VCaP (cell line): ENCODE data around the gene MSRB1.

Experiments
- H3K27ac ChIP-seq: fragments of 450-650 bp; 2 replicates; pipeline ENCODE4 v1.5.1; 2017
- CTCF ChIP-seq: fragments of 450-650 bp; conservative IDR thresholded peaks from 2 replicates; pipeline ENCODE4 v1.5.1; 2017; ENCODE audit warnings: mild to moderate bottlenecking, moderate library complexity

MSRB1 gene

GRCh38 chr16:1911467-1912214 lies 31.4 kb downstream of the MSRB1 start:
- TF ChIP-seq CTCF: no peak
- no peak overlapping the region for H3K27ac ChIP-seq

GRCh38 chr16:1909561-1910231 lies 33.3 kb downstream of the MSRB1 start:
- no peak for TF ChIP-seq CTCF
- H3K27ac ChIP-seq: no peak overlapping the region

- H3K27ac ChIP-seq: no peak overlapping the region
These were observed 34.0 kb downstream of the MSRB1 start for GRCh38 chr16:1908983-1909382.

GRCh38 chr16:1908184-1908583 lies 34.8 kb downstream of the MSRB1 start:
- H3K27ac ChIP-seq: no peak overlapping the region
- no peak for TF ChIP-seq CTCF

More at GRCh38 chr16:1908983-1909382, 34.0 kb downstream of the MSRB1 start:
- no peak for TF ChIP-seq CTCF

GRCh38 chr16:1907226-1907860 lies 35.7 kb downstream of the MSRB1 start:
- H3K27ac ChIP-seq: no peak overlapping the region
- TF ChIP-seq CTCF: no peak

GRCh38 chr16:1906846-1907165 lies 36.2 kb downstream of the MSRB1 start:
- no peak for TF ChIP-seq CTCF
- H3K27ac ChIP-seq: no peak overlapping the region

GRCh38 chr16:1906055-1906845 lies 36.7 kb downstream of the MSRB1 start:
- H3K27ac ChIP-seq: no peak overlapping the region
- no peak for TF ChIP-seq CTCF
